WTC11 (cell line): Measurements from ENCODE around the gene BPIFB4. TPM values are rescaled to one million over a fixed set of nuclear protein-coding genes. Genes with fewer than 3 reads are reported as not detected.

Experiments used
- ATAC-seq: fragments of 200-7000 bp; cut with Tn5 transposase; 2 replicates; pipeline ENCODE4 v1.10.0; 2021; ENCODE audit warnings: mild to moderate bottlenecking, moderate library complexity
- CTCF ChIA-PET: fragments of 300-600 bp; sonication (Branson Sonifier 250); formaldehyde crosslinking; loops from one replicate; lab custom pipeline; 2021; ENCODE audit warnings: antibody characterized with exemption; lab: Charles Lee
- POLR2A ChIA-PET: fragments of 350-600 bp; sonication (Branson Sonifier 250); formaldehyde crosslinking; loops from one replicate; lab custom pipeline; 2021; ENCODE audit warnings: antibody characterized with exemption; lab: Charles Lee
- DNase-seq: peaks from one replicate; pipeline ENCODE4 v3.0.0; 2021; ENCODE audit warnings: low spot score
- H3K27ac Mint-ChIP-seq: 2 replicates; pipeline ENCODE4 v1.8.0; 2021; ENCODE audit warnings: mixed read lengths
- H3K27me3 Mint-ChIP-seq: 2 replicates; pipeline ENCODE4 v1.8.0; 2021; ENCODE audit warnings: low read depth, mild to moderate bottlenecking, moderate library complexity, mixed read lengths
- H3K36me3 Mint-ChIP-seq: 2 replicates; pipeline ENCODE4 v1.8.0; 2021; ENCODE audit warnings: mixed read lengths
- H3K4me1 Mint-ChIP-seq: 2 replicates; pipeline ENCODE4 v1.8.0; 2022; ENCODE audit warnings: mixed read lengths
- H3K4me3 Mint-ChIP-seq: 2 replicates; pipeline ENCODE4 v1.8.0; 2021; ENCODE audit warnings: mild to moderate bottlenecking, moderate library complexity, mixed read lengths
- H3K9me3 Mint-ChIP-seq: 2 replicates; pipeline ENCODE4 v1.8.0; 2021; ENCODE audit warnings: mixed read lengths
- ATF1 ChIP-seq: sonication (generic); formaldehyde crosslinking; IDR thresholded peaks from 2 replicates; pipeline ENCODE4 v1.8.1; 2023; ENCODE audit warnings: mild to moderate bottlenecking, moderate library complexity, missing genetic modification reagents
- ATF2 ChIP-seq: sonication (generic); formaldehyde crosslinking; IDR thresholded peaks from 2 replicates; pipeline ENCODE4 v1.8.1; 2022; ENCODE audit warnings: low read depth, missing genetic modification reagents, borderline replicate concordance
- CTCF ChIP-seq: fragments of 200-600 bp; IDR thresholded peaks from 2 replicates; pipeline ENCODE4 v1.8.0; 2022; ENCODE audit warnings: antibody characterized with exemption
- ELF4 ChIP-seq: sonication (generic); formaldehyde crosslinking; IDR thresholded peaks from 2 replicates; pipeline ENCODE4 v1.8.1; 2022; ENCODE audit warnings: low read depth, mild to moderate bottlenecking, moderate library complexity, missing genetic modification reagents
- ESRRA ChIP-seq: sonication (generic); formaldehyde crosslinking; IDR thresholded peaks from 2 replicates; pipeline ENCODE4 v1.8.1; 2022; ENCODE audit warnings: mild to moderate bottlenecking, missing genetic modification reagents, borderline replicate concordance
- HMGXB4 ChIP-seq: sonication (generic); formaldehyde crosslinking; IDR thresholded peaks from 2 replicates; pipeline ENCODE4 v1.8.1; 2023; ENCODE audit warnings: mild to moderate bottlenecking, moderate library complexity, missing genetic modification reagents
- IRF2 ChIP-seq: sonication (generic); formaldehyde crosslinking; IDR thresholded peaks from 2 replicates; pipeline ENCODE4 v1.8.0; 2022; ENCODE audit warnings: low read depth, missing genetic modification reagents, borderline replicate concordance
- NR1H2 ChIP-seq: sonication (generic); formaldehyde crosslinking; IDR thresholded peaks from 2 replicates; pipeline ENCODE4 v1.9.0; 2021; ENCODE audit warnings: mild to moderate bottlenecking, moderate library complexity, missing genetic modification reagents
- PRDM15 ChIP-seq: sonication (generic); formaldehyde crosslinking; IDR thresholded peaks from 2 replicates; pipeline ENCODE4 v1.8.0; 2022; ENCODE audit warnings: missing genetic modification reagents
- ZNF263 ChIP-seq: sonication (generic); formaldehyde crosslinking; IDR thresholded peaks from 2 replicates; pipeline ENCODE4 v1.8.1; 2022; ENCODE audit warnings: low read depth, mild to moderate bottlenecking, moderate library complexity, missing genetic modification reagents
- ZNF423 ChIP-seq: fragments of 250-450 bp; sonication (Bioruptor Pico); IDR thresholded peaks from 2 replicates; pipeline ENCODE4 v2.1.2; 2022; ENCODE audit warnings: mild to moderate bottlenecking, moderate library complexity
- total RNA-seq: library from RNA; stranded (reverse); gene quantifications from 3 replicates; pipeline ENCODE4 v1.2.3, GENCODE V29; 2021
- TF ChIP-seq, protein P1 (sequence below): sonication (generic); formaldehyde crosslinking; IDR thresholded peaks from 2 replicates; pipeline ENCODE4 v1.8.1; 2023; ENCODE audit warnings: mild to moderate bottlenecking, missing genetic modification reagents, borderline replicate concordance
- TF ChIP-seq, protein P2 (sequence below): sonication (generic); formaldehyde crosslinking; conservative IDR thresholded peaks from 2 replicates; pipeline ENCODE4 v1.8.1; 2023; ENCODE audit warnings: mild to moderate bottlenecking, low read depth, missing genetic modification reagents, moderate library complexity
- TF ChIP-seq, protein P3 (sequence below): sonication (generic); formaldehyde crosslinking; IDR thresholded peaks from 2 replicates; pipeline ENCODE4 v1.8.1; 2023; ENCODE audit warnings: mild to moderate bottlenecking, missing genetic modification reagents, moderate library complexity

The BPIFB4 gene
- total RNA-seq, 1 experiment from 2014 or later, result not detected

DNA sequence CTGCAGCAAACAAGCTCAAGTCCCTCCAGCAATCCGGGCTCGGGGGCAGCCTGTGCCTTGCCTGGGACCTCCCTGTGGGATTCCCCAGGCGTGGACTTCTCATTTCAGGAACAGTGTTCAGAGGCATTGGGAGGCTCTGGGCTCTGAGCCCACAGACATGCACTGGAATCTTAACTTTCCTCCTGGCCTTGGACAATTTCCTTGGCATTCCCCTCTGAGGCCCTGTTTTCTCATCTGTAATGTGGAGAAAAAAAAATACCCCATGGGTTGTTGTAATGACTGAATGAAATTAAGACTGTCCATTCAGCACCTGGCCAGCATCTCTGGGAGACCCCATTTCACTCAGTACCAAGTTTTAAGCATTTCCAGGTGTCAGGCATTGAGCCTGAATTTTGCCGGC, 17.6 kb downstream of the BPIFB4 start (continued):
- TF ChIP-seq, protein P1, sequence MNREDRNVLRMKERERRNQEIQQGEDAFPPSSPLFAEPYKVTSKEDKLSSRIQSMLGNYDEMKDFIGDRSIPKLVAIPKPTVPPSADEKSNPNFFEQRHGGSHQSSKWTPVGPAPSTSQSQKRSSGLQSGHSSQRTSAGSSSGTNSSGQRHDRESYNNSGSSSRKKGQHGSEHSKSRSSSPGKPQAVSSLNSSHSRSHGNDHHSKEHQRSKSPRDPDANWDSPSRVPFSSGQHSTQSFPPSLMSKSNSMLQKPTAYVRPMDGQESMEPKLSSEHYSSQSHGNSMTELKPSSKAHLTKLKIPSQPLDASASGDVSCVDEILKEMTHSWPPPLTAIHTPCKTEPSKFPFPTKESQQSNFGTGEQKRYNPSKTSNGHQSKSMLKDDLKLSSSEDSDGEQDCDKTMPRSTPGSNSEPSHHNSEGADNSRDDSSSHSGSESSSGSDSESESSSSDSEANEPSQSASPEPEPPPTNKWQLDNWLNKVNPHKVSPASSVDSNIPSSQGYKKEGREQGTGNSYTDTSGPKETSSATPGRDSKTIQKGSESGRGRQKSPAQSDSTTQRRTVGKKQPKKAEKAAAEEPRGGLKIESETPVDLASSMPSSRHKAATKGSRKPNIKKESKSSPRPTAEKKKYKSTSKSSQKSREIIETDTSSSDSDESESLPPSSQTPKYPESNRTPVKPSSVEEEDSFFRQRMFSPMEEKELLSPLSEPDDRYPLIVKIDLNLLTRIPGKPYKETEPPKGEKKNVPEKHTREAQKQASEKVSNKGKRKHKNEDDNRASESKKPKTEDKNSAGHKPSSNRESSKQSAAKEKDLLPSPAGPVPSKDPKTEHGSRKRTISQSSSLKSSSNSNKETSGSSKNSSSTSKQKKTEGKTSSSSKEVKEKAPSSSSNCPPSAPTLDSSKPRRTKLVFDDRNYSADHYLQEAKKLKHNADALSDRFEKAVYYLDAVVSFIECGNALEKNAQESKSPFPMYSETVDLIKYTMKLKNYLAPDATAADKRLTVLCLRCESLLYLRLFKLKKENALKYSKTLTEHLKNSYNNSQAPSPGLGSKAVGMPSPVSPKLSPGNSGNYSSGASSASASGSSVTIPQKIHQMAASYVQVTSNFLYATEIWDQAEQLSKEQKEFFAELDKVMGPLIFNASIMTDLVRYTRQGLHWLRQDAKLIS (CRISPR knock-in tag), result no peak
- no peak for TF ChIP-seq NR1H2 (CRISPR knock-in tag)
- TF ChIP-seq, protein P2, sequence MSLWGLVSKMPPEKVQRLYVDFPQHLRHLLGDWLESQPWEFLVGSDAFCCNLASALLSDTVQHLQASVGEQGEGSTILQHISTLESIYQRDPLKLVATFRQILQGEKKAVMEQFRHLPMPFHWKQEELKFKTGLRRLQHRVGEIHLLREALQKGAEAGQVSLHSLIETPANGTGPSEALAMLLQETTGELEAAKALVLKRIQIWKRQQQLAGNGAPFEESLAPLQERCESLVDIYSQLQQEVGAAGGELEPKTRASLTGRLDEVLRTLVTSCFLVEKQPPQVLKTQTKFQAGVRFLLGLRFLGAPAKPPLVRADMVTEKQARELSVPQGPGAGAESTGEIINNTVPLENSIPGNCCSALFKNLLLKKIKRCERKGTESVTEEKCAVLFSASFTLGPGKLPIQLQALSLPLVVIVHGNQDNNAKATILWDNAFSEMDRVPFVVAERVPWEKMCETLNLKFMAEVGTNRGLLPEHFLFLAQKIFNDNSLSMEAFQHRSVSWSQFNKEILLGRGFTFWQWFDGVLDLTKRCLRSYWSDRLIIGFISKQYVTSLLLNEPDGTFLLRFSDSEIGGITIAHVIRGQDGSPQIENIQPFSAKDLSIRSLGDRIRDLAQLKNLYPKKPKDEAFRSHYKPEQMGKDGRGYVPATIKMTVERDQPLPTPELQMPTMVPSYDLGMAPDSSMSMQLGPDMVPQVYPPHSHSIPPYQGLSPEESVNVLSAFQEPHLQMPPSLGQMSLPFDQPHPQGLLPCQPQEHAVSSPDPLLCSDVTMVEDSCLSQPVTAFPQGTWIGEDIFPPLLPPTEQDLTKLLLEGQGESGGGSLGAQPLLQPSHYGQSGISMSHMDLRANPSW (CRISPR knock-in tag), result no peak
- no peak for TF ChIP-seq ESRRA (CRISPR knock-in tag)
- TF ChIP-seq ZNF423 (CRISPR knock-in tag), result no peak
- no peak for TF ChIP-seq PRDM15 (CRISPR knock-in tag)
- no peak for TF ChIP-seq ATF2 (CRISPR knock-in tag)
- TF ChIP-seq ELF4, result no peak
- TF ChIP-seq ATF1 (CRISPR knock-in tag), result no peak
- TF ChIP-seq HMGXB4 (CRISPR knock-in tag), result no peak
- TF ChIP-seq ZNF263 (CRISPR knock-in tag), result no peak

- H3K27me3 Mint-ChIP-seq, result no peaks in the 10 kb centered on the region; the same call in 1 of the 2 replicates
- DNase-seq (no peak), ATAC-seq (no peak)
- H3K27ac Mint-ChIP-seq, result no peak overlapping the region
- H3K9me3 Mint-ChIP-seq, result no peaks in the 10 kb centered on the region
- peaks cover 15% of the 10 kb centered on the region for H3K4me1 Mint-ChIP-seq
- no peaks in the 10 kb centered on the region for H3K36me3 Mint-ChIP-seq
- H3K4me3 Mint-ChIP-seq, result no peak overlapping the region
- TF ChIP-seq CTCF (no peak), IRF2 (CRISPR knock-in tag) (no peak)
- TF ChIP-seq, protein P3, sequence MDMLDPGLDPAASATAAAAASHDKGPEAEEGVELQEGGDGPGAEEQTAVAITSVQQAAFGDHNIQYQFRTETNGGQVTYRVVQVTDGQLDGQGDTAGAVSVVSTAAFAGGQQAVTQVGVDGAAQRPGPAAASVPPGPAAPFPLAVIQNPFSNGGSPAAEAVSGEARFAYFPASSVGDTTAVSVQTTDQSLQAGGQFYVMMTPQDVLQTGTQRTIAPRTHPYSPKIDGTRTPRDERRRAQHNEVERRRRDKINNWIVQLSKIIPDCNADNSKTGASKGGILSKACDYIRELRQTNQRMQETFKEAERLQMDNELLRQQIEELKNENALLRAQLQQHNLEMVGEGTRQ, result no peak
- CTCF ChIA-PET, result interaction anchor here (1.3 to 1.6 kb wide), 3 partner anchors 95 to 198 kb away, joined by 3 read pairs; no protein-coding TSS in a partner anchor
- POLR2A ChIA-PET, result no interaction called here
Measured at GRCh38 chr20:33099843-33100538, 20.5 kb downstream of the BPIFB4 start.
